Amniotic epithelial cell (primary cell): ENCODE measurements around the gene CD14.
"Not testable (repeated sequence)": the region's sequence is repeated elsewhere in the genome, so short reads cannot be mapped to it uniquely, and the experiment has no call there.

ENCODE experiments used
- DNase-seq: peaks from one replicate; pipeline ENCODE4 v3.0.0-alpha.2; 2010; ENCODE audit warnings: low read depth

The CD14 gene

DNA sequence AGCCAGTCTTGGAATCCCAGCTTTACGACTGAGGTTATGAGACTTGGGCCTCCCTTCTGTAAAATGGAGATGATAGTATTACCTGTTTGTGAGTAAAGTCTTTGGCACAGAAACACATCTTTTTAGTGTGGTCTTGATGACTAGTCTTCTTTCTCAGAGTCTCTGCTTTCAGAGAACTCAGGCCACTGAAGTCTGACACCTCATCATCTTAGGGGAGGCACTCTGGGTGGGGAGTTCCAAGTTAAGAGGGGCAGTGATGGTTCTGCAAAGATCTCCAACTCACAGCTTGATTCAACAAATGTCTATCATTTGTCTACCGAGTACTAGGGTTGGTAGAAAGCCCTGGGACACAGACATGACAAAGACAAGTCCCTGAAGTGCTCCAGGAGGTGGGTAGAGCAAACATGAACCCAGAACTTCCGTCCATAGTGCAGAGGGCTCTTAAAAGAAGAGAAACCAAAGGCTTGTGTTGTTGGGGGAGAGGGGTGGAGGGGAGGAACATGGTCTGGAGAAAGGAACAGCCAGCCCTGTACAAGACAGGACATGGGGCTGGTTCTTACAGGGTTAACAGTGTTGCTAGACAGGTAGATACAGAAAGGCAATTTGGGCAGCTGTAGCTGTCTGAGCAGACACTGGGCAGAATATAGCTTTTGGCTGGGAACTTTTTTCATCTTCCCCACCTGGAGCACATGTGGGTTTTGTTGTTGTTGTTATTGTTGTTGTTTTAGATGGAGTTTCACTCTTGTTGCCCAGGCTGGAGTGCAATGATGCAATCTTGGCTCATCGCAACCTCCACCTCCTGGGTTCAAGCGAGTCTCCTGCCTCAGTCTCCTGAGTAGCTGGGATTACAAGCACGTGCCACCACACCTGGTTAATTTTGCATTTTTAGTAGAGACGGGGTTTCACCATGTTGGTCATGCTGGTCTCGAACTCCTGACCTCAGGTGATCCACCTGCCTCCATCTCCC lies 2.6 kb upstream of the CD14 start:
- DNase-seq = no peak

DNA sequence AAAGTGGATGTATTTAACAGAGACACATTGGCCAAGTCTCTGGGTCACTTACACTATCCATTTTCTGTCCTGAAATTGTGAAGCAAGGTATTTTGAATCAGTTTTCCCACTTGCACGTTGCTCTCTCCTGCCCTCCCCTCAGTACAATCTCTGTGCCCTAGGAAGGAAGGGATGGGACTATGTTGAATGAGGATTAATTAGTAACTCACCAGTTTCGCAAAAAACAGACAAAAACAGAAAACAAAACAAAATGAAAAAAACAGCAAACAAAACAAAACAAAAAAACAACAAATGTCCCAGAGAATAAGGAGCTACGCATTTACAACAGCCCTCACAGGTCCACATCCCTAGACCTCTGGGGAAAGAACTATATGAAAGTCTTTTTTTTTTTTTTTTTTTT lies 1.1 kb upstream of the CD14 start:
- DNase-seq = no peak

DNA sequence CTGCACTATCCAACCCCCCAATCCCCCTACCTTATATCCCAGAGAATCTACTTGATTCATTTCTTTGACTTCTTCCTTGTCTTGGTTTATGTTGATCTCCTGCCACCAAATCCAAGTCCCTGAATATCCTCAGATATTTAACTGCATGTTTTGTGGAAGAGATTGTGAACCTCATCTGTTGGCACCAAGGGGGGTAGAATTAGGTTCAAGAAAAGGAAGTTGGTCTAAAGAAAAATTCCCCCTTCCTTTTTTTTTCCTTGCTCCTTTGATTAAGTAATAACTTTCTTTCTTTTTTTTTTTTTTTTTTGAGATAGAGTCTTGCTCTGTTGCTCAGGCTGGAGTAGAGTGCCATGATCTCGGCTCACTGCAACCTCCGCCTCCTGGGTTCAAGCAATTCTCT lies 526 bp upstream of the CD14 start:
- no peak for DNase-seq

DNA sequence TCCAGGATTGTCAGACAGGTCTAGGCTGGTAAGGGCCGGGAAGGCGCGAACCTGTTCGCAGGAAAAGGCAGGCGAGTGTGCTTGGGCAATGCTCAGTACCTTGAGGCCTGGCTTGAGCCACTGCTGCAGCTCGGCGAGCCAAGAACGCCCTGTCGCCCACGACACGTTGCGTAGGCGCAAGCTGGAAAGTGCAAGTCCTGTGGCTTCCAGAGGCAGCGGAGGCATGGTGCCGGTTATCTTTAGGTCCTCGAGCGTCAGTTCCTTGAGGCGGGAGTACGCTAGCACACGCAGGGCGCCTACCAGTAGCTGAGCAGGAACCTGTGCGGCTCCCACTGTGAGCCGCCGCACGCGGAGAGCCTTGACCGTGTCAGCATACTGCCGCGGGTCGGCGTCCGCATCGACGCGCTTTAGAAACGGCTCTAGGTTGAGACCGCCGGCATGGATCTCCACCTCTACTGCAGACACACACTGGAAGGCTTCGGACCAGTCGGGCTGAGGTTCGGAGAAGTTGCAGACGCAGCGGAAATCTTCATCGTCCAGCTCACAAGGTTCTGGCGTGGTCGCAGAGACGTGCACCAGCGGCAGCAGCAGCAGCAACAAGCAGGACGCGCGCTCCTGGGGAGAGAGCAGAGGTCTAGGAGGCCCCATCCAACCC lies 482 bp downstream of the CD14 start:
- DNase-seq = peak; percentile 48

DNA sequence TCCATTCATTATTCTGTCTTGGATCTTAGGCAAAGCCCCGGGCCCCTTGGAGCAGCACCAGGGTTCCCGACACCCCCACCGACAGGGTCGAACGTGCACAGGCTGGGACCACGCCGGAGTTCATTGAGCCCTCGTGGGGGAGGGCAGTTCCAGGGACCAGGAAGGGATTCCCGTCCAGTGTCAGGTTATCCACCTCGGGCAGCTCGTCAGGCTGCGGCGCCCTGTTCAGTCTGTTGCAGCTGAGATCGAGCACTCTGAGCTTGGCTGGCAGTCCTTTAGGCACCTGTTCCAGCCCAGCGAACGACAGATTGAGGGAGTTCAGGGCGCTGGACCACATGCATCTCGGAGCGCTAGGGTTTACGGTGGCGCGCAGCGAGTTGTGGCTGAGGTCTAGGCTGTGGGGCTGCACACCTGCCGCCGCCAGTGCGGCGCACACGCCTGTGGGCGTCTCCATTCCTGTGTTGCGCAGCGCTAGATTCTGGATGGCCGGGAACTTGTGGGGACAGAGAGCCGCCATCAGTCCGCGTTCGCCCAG lies 1.1 kb downstream of the CD14 start:
- DNase-seq = no peak

DNA sequence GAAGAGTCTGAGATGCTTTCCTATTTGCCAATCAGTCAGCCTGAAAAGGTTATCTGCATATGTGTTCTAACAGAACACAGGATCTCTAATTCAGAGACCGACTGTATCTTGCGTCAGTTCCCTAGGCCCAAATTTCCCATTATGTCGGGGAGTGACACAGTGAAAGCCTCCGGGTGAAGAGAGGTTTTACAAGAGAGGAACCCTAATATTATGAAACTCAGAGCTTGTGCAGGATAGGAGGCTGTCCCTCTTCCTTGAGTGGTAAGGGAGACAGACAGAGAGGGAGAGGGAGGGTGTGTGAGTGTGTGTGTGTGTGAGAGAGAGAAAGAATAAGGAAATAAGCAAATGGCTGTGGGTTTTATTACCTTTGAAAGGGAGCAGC lies 1.9 kb downstream of the CD14 start:
- DNase-seq = no peak

DNA sequence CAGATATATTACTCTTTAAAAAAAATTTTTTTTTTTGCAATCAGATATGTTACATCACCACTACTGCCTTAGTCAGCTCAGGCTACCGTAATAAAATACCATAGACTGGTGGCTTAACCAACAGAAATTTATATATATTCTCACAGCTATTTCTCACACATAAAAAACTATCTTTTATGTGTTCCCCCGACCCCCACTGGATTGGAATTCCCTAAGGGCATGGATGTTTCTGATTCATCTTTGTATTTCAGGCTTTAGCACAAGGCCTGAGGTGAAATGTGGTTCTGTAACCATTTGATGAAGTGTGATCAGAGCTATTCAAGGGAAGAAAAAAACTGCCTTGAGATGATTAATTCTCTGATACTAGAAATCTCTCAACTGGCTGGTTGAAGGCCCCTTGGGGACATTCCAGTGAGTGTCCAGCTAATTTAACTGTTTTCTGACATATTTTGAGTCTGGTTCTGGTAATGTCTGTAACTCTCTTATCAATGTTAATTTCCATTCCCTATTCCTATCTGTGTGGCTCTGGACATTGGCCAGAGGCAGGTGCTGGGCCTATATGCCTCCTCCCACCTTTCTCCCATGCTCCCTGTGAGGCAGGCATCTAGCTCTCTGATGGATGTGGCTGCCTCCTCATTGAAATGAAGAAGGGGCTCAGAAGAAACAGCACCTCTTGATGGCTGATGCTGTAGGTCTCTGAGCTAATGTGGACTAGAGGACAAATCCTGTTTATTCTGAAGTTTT lies 2.5 kb downstream of the CD14 start:
- peak; percentile 47 for DNase-seq

DNA sequence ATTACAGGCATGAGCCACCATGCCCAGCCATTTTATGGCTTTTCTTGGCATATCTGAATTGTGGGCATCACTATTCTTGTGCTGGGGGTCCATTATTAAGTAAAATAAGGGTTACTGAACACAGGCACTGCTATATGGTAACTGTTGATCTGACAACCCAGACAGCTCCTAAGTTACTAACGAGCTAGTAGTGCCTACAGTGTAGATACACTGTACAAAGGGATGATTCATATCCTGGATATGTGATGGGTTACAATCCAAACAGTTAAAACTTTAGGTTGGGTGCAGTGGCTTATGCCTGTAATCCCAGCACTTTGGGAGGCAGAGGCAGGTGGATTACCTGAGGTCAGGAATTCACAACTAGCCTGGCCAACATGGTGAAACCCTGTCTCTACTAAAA lies 4.3 kb downstream of the CD14 start:
- DNase-seq = no peak

DNA sequence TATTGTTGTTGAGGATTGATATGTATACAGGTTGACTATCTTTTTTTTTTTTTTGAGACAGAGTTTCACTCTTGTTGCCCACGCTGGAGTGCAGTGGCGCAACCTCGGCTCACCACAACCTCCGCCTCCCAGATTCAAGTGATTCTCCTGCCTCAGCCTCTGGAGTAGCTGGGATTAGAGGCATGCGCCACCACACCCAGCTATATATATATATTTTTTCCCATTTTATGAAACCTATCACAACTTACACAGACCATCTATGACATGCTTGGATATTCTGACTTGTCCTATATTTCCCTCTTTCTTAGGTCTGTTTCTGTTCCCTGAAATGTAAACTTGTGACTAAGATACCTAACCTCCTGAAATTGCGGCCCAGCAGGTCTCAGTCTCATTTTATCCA lies 5.0 kb downstream of the CD14 start:
- DNase-seq = no peak

DNA sequence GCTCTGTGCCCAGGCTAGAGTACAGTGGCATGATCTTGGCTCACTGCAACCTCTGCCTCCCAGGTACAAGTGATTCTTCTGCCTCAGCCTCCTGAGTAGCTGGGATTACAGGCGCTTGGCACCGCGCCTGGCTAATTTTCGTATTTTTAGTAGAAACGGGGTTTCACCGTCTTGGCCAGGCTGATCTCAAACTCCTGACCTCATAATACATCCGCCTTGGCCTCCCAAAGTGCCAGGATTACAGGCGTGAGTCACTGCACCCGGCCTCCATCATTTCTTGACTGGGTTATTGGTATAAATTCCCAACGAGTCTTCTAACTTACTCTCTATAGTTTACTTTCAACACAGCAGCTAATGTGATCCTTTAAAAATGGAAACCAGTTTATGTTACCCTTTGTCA lies 8.1 kb downstream of the CD14 start:
- DNase-seq = not testable (repeated sequence)

DNA sequence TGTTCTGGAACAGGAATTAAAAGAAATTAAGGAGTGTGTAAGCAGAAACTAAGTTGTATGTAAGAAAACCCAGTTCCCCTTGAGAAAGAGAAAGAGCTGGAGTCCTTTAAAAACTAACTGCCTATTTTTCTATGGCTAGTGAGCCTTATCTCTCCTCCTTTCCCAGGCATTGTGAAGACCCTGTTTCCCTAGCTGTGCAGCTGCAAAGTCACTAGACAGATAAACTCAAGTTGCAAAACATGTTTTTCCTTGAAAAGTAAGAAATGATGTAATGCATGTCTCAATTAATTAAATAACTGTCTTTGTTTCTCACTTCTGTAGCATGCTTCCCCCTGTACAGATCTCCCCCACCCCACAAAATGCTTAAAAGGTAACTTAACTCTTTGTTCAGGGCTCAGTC lies 9.9 kb downstream of the CD14 start:
- peak; percentile 55 for DNase-seq

DNA sequence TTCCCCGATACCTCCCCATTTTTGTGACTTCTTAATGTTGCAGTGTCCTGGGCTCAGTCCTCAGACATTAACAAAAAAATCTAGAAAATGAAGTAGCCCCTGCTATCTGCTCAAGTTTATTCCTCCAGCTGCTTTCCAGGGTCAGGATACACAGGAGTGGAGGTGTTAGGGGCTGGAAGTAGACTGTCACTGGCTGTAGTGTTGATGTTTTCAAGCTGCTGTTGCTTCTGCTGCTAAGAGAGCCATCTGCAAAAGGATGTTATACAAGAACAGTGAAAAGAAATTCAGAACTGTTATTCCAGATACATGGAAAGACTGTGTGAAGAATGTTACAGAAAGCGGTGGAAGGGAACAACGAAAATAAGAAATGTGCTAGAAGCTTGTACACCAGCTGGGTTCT lies 10.7 kb downstream of the CD14 start:
- no peak for DNase-seq

DNA sequence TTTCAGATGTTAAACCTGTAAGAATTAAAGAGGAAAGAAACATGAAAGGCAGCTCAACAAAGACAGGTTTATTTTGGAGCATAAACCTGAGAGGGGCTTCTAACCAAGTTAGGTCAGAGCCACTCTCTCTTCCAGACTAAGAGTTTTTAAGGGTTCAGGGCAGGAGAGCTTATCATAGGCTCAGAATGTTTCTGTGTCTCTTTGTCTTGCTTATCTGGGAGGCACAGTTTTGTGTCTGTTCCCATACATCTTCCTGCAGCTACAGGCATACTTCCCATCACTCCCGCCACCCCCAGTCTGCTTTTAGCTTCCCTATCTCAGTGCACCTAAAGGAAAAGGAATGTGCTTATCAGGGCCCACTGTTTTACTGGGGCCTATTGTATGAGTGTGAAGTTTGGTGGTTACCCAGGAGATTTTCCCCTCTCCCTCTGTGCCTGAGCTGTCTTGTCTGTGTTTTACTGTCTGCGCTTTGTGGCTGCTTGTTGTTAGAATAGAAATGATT lies 21.9 kb downstream of the CD14 start:
- peak; percentile 88 for DNase-seq

DNA sequence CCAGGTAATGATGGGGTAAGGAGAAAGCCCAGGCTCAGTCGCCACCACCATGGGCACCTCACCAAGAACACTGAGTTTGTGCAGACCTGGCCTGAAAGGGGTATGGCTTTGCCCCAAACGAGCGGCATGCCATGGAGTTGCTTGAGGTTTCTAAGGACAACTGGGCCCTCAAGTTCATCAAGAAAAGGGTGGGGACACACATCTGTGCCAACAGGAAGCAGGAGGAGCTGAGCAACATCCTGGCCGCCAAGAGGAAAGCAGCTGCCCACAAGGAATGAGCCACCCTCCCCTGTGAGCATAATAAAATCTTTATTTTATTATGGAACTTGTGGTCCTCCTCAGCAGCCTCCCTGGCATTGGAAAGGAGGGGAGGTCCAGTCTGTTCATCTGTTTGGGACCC lies 23.8 kb downstream of the CD14 start:
- no peak for DNase-seq

DNA sequence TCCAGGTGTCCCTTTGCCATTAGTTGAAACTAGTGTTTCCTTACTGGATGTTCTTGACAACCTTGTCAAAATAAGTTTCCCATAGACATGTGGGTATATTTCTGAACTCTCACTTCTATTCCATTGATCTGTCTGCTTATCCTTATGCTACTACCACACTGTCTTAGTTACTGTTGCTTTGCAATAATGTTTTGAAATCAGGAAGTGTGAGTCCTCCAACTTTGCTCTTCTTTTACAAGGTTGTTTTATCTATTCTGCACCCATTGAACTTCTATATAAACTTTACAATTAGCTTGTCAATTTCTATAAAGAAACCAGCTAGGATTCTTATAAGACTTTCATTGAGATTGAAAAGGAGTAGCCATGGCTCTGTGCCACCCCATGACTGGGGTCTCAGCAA lies 24.3 kb downstream of the CD14 start:
- DNase-seq = no peak

DNA sequence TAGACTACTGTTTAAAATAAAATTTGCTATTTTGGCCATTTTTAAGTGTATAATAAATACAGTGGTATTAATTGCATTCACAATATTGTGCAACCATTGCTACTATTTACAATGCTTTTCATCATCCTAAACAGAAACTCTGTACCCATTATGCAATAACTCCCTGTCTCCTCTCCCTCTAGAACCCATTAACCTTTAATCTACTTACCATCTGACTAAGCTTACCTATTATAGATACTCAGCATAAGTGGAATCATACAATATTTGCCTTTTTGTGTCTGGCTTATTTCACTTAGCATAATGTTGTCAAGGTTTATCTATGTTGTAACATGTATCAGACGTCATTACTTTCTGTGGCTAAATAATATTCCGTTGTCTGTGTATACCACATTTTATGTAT lies 25.9 kb downstream of the CD14 start:
- DNase-seq = peak; percentile 95

DNA sequence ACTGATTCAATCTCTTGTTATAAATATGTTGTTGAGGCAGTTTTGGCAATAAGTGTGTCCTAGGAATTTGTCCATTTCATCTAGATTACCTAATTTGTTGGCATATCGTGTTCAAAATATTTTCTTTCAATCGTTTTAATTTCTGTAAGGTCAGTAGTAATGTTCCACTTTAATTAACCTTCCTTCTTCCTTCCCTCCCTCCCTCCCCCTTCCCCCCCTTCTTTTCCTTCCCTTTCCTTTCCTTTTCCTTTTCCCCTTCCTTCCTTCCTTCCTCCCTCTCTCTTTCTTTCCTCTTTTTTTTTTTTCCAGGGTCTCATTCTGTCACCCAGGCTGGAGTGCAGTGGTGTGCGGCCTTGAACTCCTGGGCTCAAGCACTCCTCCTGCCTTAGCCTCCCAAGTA lies 27.1 kb downstream of the CD14 start:
- DNase-seq = no peak

DNA sequence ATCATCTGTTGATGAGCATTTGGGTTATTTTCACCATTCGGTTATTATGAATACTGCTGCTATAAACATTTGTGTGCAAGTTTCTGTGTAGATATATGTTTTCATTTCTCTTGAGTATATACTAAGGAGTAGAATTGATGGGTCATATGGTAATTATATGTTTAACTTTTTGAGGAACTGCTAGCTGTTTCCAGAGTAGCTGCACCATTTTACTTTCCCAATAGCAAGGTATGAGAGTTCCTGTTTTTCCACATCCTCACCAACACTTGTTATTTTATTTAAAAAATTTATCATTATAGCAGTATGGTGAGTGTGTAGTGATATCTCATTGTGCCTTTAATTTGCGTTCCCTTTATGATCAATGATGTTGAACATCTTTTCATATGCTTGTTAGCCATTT lies 29.2 kb downstream of the CD14 start:
- no peak for DNase-seq

DNA sequence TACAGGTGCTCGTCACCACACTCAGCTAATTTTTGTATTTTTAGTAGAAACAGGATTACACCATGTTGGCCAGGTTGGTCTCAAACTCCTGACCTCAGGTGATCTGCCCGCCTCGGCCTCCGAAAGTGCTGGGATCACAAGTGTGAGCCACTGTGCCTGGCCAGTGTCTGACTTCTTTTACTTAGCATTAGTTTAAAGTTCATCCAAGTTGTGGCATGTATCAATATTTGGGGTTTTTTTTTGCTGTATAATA lies 29.6 kb downstream of the CD14 start:
- DNase-seq = not testable (repeated sequence)

DNA sequence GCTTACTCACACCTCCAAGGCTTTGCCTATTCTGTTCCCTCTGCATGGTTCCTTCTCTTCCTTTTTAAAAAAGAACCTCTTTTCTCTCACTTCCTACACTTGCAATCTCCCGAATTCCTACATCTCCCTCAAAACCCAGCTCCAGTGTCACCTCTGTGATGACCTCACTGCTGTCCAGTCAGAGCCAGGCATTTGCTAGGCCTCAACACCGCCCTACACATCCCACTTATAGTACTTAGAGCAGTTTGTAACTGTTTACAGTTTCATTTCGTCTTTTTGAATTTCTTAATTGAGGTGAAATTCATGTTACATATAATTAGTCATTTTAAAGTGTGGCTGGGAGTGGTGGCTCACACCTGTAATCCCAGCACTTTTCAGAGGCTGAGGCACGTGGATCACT lies 30.8 kb downstream of the CD14 start:
- DNase-seq = no peak

DNA sequence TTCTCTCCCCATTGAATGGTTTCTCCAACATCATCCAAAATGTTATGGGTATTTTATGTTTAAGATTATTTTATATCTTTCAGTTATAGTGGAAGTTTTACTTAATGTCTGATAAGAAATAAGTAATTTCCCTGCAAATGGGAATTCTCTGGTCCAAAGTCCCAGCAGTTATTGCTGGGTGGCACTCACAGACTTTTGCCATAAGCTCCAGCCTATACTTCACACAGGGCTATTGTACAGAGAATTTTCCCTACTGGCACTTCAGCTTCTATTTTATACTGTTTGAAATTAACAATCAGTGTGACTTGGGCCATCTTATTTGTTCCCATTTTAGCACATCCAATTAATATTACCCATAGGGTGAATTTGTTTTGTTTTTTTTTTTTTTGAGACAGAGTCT lies 32.9 kb downstream of the CD14 start:
- DNase-seq = no peak

DNA sequence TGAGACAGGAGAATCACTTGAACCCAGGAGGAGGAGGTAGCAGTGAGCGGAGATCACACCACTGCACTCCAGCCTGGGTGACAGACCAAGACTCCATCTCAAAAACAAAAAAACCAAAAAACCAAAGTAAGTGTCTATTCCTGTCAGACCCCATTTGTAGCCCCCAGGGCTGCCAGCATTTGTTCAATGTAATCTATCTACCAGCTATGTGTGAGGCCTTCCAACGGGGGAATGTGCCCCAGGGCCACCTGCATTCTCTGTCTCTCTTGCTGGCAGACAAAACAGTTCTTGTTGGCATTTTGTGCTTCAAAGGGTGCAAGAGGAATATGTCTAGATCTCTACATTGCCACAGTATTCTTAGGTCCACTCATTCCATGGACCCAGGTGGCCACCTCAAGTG lies 34.1 kb downstream of the CD14 start:
- no peak for DNase-seq

DNA sequence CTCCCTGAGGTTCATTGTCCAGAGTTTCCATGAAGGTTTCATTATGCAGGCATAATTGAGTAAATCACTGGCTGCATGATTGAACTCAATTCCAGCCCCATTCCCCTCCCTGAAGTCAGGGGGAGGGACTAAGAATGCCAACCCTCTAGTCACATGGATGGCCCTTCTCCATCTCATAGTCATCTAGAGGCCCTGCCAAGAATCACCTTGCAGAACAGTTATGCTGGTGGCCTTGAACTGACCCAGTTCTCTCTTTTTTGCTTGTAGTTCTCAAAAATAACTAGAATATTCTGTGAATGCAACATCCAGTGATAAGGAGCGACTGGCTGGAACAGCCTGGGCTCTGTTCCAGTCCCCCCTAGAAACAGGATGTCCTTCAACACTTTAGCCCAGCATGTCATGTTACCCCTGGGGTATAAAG lies 36.6 kb downstream of the CD14 start:
- DNase-seq = peak; percentile 77
